Endodermal cell (in vitro differentiated cells): ENCODE data around the gene ARHGEF28. TPM values are rescaled to one million over a fixed set of nuclear protein-coding genes. Genes with fewer than 3 reads are reported as not detected.

Experiments
- DNase-seq: peaks from one replicate; pipeline ENCODE4 v3.0.0-alpha.2; 2017
- H3K27ac ChIP-seq: 2 replicates; pipeline ENCODE4 v1.5.1; 2013; ENCODE audit warnings: mild to moderate bottlenecking, low read depth, low read length, moderate library complexity
- H3K27me3 ChIP-seq: 2 replicates; pipeline ENCODE4 v1.6.1; 2013; ENCODE audit warnings: mild to moderate bottlenecking, low read length, moderate library complexity; ENCODE audit not compliant: insufficient read depth, control insufficient read depth, poor library complexity, severe bottlenecking
- H3K36me3 ChIP-seq: 2 replicates; pipeline ENCODE4 v1.7.0; 2013; ENCODE audit warnings: mild to moderate bottlenecking, low read length, moderate library complexity; ENCODE audit not compliant: control insufficient read depth, insufficient read depth
- H3K4me1 ChIP-seq: one replicate; pipeline ENCODE4 v1.7.0; 2013; ENCODE audit warnings: low read length; ENCODE audit not compliant: control insufficient read depth, insufficient read depth
- H3K4me3 ChIP-seq: 2 replicates; pipeline ENCODE4 v1.5.1; 2013; ENCODE audit warnings: mild to moderate bottlenecking, low read length, moderate library complexity
- H3K9ac ChIP-seq: 2 replicates; pipeline ENCODE4 v1.6.1; 2013; ENCODE audit warnings: mild to moderate bottlenecking, low read length, moderate library complexity; ENCODE audit not compliant: poor library complexity, severe bottlenecking; ENCODE audit errors: extremely low read depth
- H3K9me3 ChIP-seq: 2 replicates; pipeline ENCODE4 v1.6.1; 2013; ENCODE audit warnings: mild to moderate bottlenecking, low read length, moderate library complexity; ENCODE audit not compliant: control insufficient read depth
- H3K27ac Mint-ChIP-seq: 2 replicates; pipeline ENCODE4 v1.8.0; 2020; ENCODE audit warnings: mixed read lengths
- H3K27me3 Mint-ChIP-seq: 2 replicates; pipeline ENCODE4 v1.8.0; 2021; ENCODE audit warnings: mild to moderate bottlenecking, mixed read lengths; ENCODE audit not compliant: insufficient read depth
- H3K36me3 Mint-ChIP-seq: 2 replicates; pipeline ENCODE4 v1.8.0; 2020; ENCODE audit warnings: low read depth, mixed read lengths
- H3K4me1 Mint-ChIP-seq: 2 replicates; pipeline ENCODE4 v1.8.0; 2020; ENCODE audit warnings: mixed read lengths
- H3K4me3 Mint-ChIP-seq: 2 replicates; pipeline ENCODE4 v1.8.0; 2020; ENCODE audit warnings: mild to moderate bottlenecking, moderate library complexity, mixed read lengths
- H3K9me3 Mint-ChIP-seq: 2 replicates; pipeline ENCODE4 v1.8.0; 2020; ENCODE audit warnings: mild to moderate bottlenecking, mixed read lengths
- CTCF ChIP-seq: fragments of 200-600 bp; sonication (generic); conservative IDR thresholded peaks from 2 replicates; pipeline ENCODE4 v1.5.0; 2021; ENCODE audit warnings: antibody characterized with exemption, mild to moderate bottlenecking
- WGBS, 2 experiments: methylation state at CpG; one replicate each; pipeline versions ENCODE4 v1.1.5 to v1.1.7; 2013; ENCODE audit warnings: missing lambda C conversion rate in 2 of 2, mixed read lengths in 1 of 2; ENCODE audit not compliant: insufficient coverage in 1 of 2, insufficient read length in 1 of 2; 5-methylcytosine and 5-hydroxymethylcytosine counted together
- total RNA-seq, 2 donors: library from RNA; stranded (reverse); fragmentation: NEBNext Ultra II Directional in 1 of 2; extraction: Animal tissue kit (Norgen Biotek cat#: 25700) in 1 of 2; gene quantifications; 2 replicates in 1 of 2; 3 replicates in 1 of 2; pipeline ENCODE4 v1.2.1, GENCODE V29; 2021

Gene ARHGEF28
- total RNA-seq, 2 donors from 2014 or later, result 0.92 to 1.2 TPM

- H3K9me3 ChIP-seq, result no peaks in the 10 kb centered on the region
- DNase-seq, result no peak
- no peak overlapping the region for H3K27ac Mint-ChIP-seq
Measured at GRCh38 chr5:73835726-73836125, 209.7 kb downstream of the ARHGEF28 start.

GRCh38 chr5:73836607-73837006 is 210.6 kb downstream of the ARHGEF28 start:
- Mint-ChIP-seq H3K27me3 (no peaks in the 10 kb centered on the region), H3K4me1 (no peaks in the 10 kb centered on the region), H3K27ac (no peak overlapping the region), H3K4me3 (no peak overlapping the region), H3K36me3 (no peaks in the 10 kb centered on the region), H3K9me3 (no peaks in the 10 kb centered on the region)
- no peak overlapping the region for H3K4me3 ChIP-seq
- H3K27ac ChIP-seq, result no peak overlapping the region
- H3K9ac ChIP-seq, result no peak overlapping the region
- no peaks in the 10 kb centered on the region for H3K36me3 ChIP-seq
- DNase-seq, result no peak
- no peak for TF ChIP-seq CTCF
- H3K27me3 ChIP-seq, result no peaks in the 10 kb centered on the region
- no peaks in the 10 kb centered on the region for H3K4me1 ChIP-seq
- H3K9me3 ChIP-seq, result no peaks in the 10 kb centered on the region

More at GRCh38 chr5:73835726-73836125, 209.7 kb downstream of the ARHGEF28 start:
- Mint-ChIP-seq H3K36me3 (no peaks in the 10 kb centered on the region), H3K4me1 (no peaks in the 10 kb centered on the region), H3K27me3 (no peaks in the 10 kb centered on the region), H3K4me3 (no peak overlapping the region), H3K9me3 (no peaks in the 10 kb centered on the region)
- Histone ChIP-seq H3K27me3 (no peaks in the 10 kb centered on the region), H3K4me3 (no peak overlapping the region), H3K9ac (no peak overlapping the region), H3K27ac (no peak overlapping the region), H3K36me3 (no peaks in the 10 kb centered on the region), H3K4me1 (no peaks in the 10 kb centered on the region)
- no peak for TF ChIP-seq CTCF
- 87% methylated on average over 2 of the region's 2 CpGs; no CpG with 5 or more reads in 1 of the 2 experiments for WGBS, 2 experiments

GRCh38 chr5:73838901-73839300 is 212.9 kb downstream of the ARHGEF28 start:
- H3K4me3 ChIP-seq, result no peak overlapping the region
- no peak overlapping the region for H3K27ac ChIP-seq
- no peaks in the 10 kb centered on the region for H3K27me3 ChIP-seq
- H3K4me1 Mint-ChIP-seq, result no peaks in the 10 kb centered on the region
- no peaks in the 10 kb centered on the region for H3K9me3 ChIP-seq
- no peak overlapping the region for H3K9ac ChIP-seq
- no peak for TF ChIP-seq CTCF
- no peaks in the 10 kb centered on the region for H3K4me1 ChIP-seq
- H3K9me3 Mint-ChIP-seq, result no peaks in the 10 kb centered on the region
- DNase-seq, result no peak
- H3K36me3 ChIP-seq, result no peaks in the 10 kb centered on the region
- H3K36me3 Mint-ChIP-seq, result no peaks in the 10 kb centered on the region
- H3K27me3 Mint-ChIP-seq, result no peaks in the 10 kb centered on the region
- 100% methylated on average over 1 of the region's 1 CpG; no CpG with 5 or more reads in 1 of the 2 experiments for WGBS, 2 experiments
- no peak overlapping the region for H3K4me3 Mint-ChIP-seq
- no peak overlapping the region for H3K27ac Mint-ChIP-seq
